ENCODE measurements around the gene NR1D1. TPM values are rescaled to one million over a fixed set of nuclear protein-coding genes. Genes with fewer than 3 reads are reported as not detected.

NR1D1 gene
- total RNA-seq, 2 donors from 2014 or later = 17.1 to 19.5 TPM

DNA sequence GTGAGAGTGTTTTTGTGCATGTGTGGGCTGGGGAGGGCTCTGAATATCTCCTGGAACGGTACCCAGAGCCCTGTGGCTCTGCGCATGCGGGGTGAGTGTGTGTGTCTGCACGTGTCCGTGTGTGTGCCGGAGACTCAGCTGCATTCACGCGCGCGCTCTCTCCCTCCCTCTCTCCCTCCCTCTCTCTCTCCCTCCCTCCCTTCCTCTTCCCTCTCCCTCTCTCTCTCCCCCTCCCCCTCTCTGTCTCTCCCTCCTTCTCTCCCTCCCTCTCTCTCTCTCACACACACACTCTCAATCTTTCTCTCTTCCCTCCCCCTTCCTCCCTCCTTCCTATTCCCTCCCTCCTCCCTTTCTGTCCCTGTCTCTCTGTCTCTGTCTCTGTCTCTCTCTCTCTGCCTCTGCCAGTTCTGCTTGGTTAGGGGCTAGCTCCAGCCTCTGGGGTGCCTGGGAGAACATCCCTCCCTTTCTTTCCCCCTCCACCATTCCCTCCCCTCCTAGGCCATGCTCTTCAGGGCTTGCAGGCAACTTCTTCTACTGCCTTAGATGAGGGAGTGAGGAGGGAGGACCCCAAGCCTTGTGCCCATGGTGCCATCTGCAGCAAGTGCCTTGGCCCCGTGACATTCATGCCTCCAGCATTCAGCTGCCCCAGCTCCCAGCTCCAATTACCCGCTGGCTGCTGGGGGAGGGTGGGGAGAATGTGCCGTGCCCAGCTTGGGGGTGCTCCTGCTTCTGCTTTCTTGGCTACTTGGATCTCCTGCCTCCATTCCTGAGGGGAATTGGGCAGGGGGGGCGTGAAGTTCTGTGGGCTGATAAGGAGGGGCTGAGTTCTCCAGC, 31.3 kb downstream of the NR1D1 start:
- peak; percentile 55 to 59 for ATAC-seq
- intact Hi-C loops (cut with DNase I) = loop anchor here in 1 of 2 donors (5.0 kb wide), 1 partner anchor 42 kb away; no protein-coding TSS in a partner anchor

GRCh38 chr17:40068584-40068916, 31.8 kb downstream of the NR1D1 start:
- intact Hi-C loops (cut with DNase I) = loop anchor here in 1 of 2 donors (5.0 kb wide), 1 partner anchor 41 kb away; no protein-coding TSS in a partner anchor
- DNase-seq = no peak
- ATAC-seq = no peak

More for the DNA sequence above, 31.3 kb downstream of the NR1D1 start:
- DNase-seq = peak; percentile 90

- ATAC-seq (no peak), DNase-seq (no peak)
- intact Hi-C loops (cut with DNase I) = loop anchor here in 1 of 2 donors (5.0 kb wide), 1 partner anchor 41 kb away; no protein-coding TSS in a partner anchor
Observed at GRCh38 chr17:40068129-40068581, 32.2 kb downstream of the NR1D1 start.

DNA sequence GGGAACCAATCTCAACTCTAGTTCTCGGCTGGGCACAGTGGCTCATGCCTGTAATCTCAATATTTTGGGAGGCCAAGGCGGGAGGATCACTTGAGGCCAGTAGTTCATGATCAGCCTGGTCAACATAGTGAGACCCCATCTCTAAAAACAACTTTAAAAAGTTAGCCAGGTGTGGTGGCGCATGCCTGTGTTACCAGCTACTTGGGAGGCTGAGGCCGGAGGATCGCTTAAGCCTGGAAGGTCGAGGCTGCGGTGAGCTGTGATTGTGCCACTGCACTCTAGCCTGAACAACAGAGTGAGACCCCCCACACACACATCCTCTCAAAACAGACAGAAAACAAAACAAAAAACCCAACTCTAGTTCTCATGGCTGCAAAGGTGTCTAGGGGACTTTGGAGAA, 32.7 kb downstream of the NR1D1 start:
- intact Hi-C loops (cut with DNase I) = loop anchor here in 1 of 2 donors (5.0 kb wide), 1 partner anchor 40 kb away; no protein-coding TSS in a partner anchor

GRCh38 chr17:40065769-40066510, 34.4 kb downstream of the NR1D1 start:
- ATAC-seq (no peak), DNase-seq (no peak)
- intact Hi-C loops (cut with DNase I) = loop anchor here in 1 of 2 donors (5.0 kb wide), 1 partner anchor 39 kb away; no protein-coding TSS in a partner anchor

More for the DNA sequence above, 32.7 kb downstream of the NR1D1 start:
- ATAC-seq (no peak), DNase-seq (no peak)

DNA sequence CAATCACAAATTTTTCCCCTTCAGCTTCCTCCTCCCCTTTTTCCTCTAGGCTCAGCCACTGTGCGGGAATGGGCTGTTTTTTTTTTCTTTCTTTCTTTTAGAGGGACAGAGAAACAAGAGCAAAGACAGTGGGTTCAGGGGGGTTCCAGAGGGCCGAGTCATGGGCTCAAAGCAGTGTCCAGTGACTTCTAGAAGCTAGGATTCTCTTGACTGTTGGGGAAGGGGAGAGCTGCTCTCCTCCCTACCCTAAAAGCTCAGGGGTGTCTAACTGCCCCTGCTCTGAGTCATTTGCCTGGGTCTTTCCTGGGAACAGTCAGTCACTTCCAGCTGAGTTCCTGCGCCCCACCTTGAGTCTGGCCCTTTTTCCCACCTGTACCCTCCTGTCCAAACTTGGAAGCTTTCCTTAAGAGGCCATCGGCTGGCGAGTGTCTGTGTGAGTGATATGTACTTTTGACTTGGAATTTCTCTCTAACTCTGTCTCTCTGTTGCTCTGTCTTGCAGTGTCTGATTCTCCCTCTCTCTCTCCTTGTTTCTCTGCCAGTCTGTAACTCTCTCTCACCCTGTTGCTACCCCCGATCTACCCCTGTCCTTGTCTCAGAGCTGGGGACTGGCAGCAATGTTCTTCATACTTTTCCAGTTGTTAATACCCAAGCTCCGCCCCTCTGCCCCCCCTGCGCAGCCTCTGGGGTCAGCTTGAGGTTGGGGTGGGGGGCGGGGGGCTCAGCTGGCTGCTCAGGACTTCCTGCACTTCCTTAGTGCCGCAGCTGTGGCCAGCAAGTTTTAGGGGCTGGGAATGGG, 35.2 kb downstream of the NR1D1 start:
- intact Hi-C loops (cut with DNase I) = loop anchor here in 1 of 2 donors (5.0 kb wide), 1 partner anchor 38 kb away; no protein-coding TSS in a partner anchor
- ATAC-seq (no peak), DNase-seq (no peak)

- ATAC-seq (peak; percentile 4 to 16), DNase-seq (no peak)
- intact Hi-C loops (cut with DNase I) = loop anchor here in 1 of 2 donors (2.0 kb wide), 1 partner anchor 49 kb away; no protein-coding TSS in a partner anchor
Observed at GRCh38 chr17:40063901-40064531, 36.4 kb downstream of the NR1D1 start.

- DNase-seq (peak; percentile 57), ATAC-seq (peak; percentile 63 to 65)
- intact Hi-C loops (cut with DNase I) = loop anchor here in 1 of 2 donors (2.0 kb wide), 1 partner anchor 50 kb away; no protein-coding TSS in a partner anchor
Observed at GRCh38 chr17:40063187-40063771, 37.1 kb downstream of the NR1D1 start.

- intact Hi-C loops (cut with DNase I) = loop anchor here in 1 of 2 donors (2.0 kb wide), 1 partner anchor 50 kb away; no protein-coding TSS in a partner anchor
- peak; percentile 82 to 88 for ATAC-seq
- DNase-seq = peak; percentile 75
Observed at GRCh38 chr17:40062329-40063186, 37.8 kb downstream of the NR1D1 start, which contains the start of gene THRA. THRA (plus strand) TSS chr17:40062965; CDS start chr17:40074489, 11,524 bp downstream.

- intact Hi-C loops (cut with DNase I) = loop anchor here in 1 of 2 donors (2.0 kb wide), 1 partner anchor 51 kb away; no protein-coding TSS in a partner anchor
Observed at GRCh38 chr17:40061609-40062038, 38.8 kb downstream of the NR1D1 start.

DNA sequence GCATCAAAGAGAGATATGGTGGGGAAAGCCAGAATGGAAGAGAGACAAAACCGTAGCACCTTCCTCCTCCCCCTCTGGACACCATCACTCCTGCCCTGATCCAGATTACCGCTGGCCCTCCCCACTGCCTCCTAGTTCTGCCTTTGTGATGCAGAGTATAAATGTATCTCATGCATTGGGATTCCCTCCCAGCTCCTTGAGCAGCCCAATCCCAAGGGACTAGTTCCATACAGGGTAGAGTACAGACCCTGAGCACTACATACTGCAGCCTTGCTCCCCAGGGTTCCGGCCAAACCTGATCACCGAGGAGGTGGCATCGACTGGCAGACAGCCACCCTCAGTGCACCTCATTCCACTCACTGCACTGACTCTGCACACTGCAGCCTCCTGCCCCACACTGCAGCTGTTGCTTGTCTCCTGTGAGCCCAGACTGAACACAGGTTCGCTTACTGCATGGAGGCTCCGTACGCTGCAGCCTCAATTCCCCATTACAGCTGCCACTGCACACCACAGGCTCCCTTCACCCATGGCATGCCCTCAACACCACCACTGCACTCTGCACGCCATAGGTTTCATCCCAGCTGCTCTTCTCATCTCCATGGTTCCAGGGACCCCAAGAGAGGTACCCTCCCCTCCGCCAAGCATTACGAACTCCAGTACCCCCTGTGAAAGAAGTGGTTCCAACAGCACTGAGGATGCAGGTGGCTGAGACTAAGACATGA, 39.3 kb downstream of the NR1D1 start:
- no peak for DNase-seq

More at GRCh38 chr17:40061609-40062038, 38.8 kb downstream of the NR1D1 start:
- DNase-seq (no peak), ATAC-seq (no peak)

DNA sequence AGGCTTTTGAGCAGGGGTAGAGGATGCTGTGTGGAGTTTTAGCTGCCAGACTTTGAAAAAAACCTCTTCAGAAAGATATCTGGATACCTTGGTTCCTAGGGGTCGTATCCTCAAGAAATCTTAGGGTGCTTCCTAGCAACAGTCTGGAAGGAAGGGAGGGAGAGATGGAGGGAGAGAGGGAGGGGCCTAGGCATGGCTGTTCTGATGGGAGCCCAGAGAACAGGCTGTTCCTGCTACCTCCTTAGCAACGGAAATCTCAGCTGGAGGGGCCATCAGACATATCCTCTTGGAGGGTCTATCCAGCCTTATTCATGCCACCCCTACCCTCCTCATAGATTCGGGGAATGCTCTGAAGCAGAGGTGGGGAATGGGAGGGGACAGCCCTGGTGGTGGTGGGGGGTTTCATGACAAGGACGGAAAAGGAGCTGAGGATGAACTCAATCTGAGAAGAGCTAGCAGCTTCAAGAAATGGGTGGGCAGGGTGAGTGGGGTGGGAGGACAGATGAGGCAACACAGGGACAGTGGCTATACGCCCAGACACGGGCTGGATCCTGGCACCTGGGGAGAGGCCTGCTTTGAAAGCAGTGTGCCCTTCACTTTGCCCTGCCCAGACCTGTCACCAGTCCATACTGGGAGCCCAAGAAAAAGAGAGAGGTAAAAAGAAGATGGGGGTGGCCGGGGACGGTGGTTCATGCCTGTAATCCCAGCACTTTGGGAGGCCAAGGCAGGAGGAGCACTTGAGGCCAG, 40.5 kb downstream of the NR1D1 start:
- intact Hi-C loops (cut with DNase I) = no loop called here
- DNase-seq = no peak
- ATAC-seq = no peak

More for the DNA sequence above, 39.3 kb downstream of the NR1D1 start:
- ATAC-seq = no peak
- intact Hi-C loops (cut with DNase I) = no loop called here

- DNase-seq (no peak), ATAC-seq (no peak)
- intact Hi-C loops (cut with DNase I) = no loop called here
Observed at GRCh38 chr17:40058865-40059264, 41.5 kb downstream of the NR1D1 start.

GRCh38 chr17:40058186-40058784, 42.1 kb downstream of the NR1D1 start:
- DNase-seq (no peak), ATAC-seq (no peak)
- intact Hi-C loops (cut with DNase I) = no loop called here
